Measurements from ENCODE around the gene TEX261.

TEX261 gene

GRCh38 chr2:70959851-70960832, 34.5 kb downstream of the TEX261 start:
- Histone ChIP-seq H3K27ac (ENCODE audit: low read length) (no peak overlapping the region), H3K9ac (ENCODE audit: low read length) (no peak overlapping the region), H3K4me1 (ENCODE audit: low read length) (0 out of 2 replicates have a peak, but pooled peaks cover 4% of the 10 kb centered on the region), H3K79me2 (ENCODE audit: low read length) (no peaks in the 10 kb centered on the region), H3K9me3 (replicated peaks; ENCODE audit: insufficient read depth, low read length) (no peaks in the 10 kb centered on the region), H3K4me2 (ENCODE audit: low read depth, low read length) (no peak overlapping the region), H3K4me3 (ENCODE audit: low read length) (no peak overlapping the region), H2AFZ (ENCODE audit: low read length) (no peak overlapping the region), H3F3A (ENCODE audit: insufficient read depth, low read length) (no peaks in the 10 kb centered on the region), H3K27me3 (replicated peaks; ENCODE audit: insufficient read depth, low read length) (peaks cover 40% of the 10 kb centered on the region), H3K9me2 (replicated peaks; ENCODE audit: insufficient read depth, low read length) (no peaks in the 10 kb centered on the region), H3K36me3 (replicated peaks; ENCODE audit: insufficient read depth, low read length) (no peaks in the 10 kb centered on the region), H4K20me1 (ENCODE audit: insufficient read depth, low read length) (no peaks in the 10 kb centered on the region)
- no peak for DNase-seq
- TF ChIP-seq CTCF (IDR thresholded peaks at IDR 0.05; ENCODE audit: low read length) (peak; percentile 19), EZH2 (optimal IDR thresholded peaks at IDR 0.05; ENCODE audit: low read depth, low read length) (no peak), EZH2phosphoT487 (IDR thresholded peaks at IDR 0.05; ENCODE audit: low read length) (no peak)

- Histone ChIP-seq H3K9me3 (replicated peaks; ENCODE audit: insufficient read depth, low read length) (no peaks in the 10 kb centered on the region), H3K36me3 (replicated peaks; ENCODE audit: insufficient read depth, low read length) (no peaks in the 10 kb centered on the region), H3F3A (ENCODE audit: insufficient read depth, low read length) (no peaks in the 10 kb centered on the region), H3K27ac (ENCODE audit: low read length) (no peak overlapping the region), H3K4me1 (ENCODE audit: low read length) (no peaks in the 10 kb centered on the region), H3K79me2 (ENCODE audit: low read length) (no peaks in the 10 kb centered on the region), H2AFZ (ENCODE audit: low read length) (no peak overlapping the region), H4K20me1 (ENCODE audit: insufficient read depth, low read length) (no peaks in the 10 kb centered on the region), H3K27me3 (replicated peaks; ENCODE audit: insufficient read depth, low read length) (peaks cover 35% of the 10 kb centered on the region), H3K4me3 (ENCODE audit: low read length) (no peak overlapping the region), H3K9ac (ENCODE audit: low read length) (no peak overlapping the region), H3K9me2 (replicated peaks; ENCODE audit: insufficient read depth, low read length) (no peaks in the 10 kb centered on the region), H3K4me2 (ENCODE audit: low read depth, low read length) (no peak overlapping the region)
- TF ChIP-seq EZH2 (optimal IDR thresholded peaks at IDR 0.05; ENCODE audit: low read depth, low read length) (no peak), CTCF (IDR thresholded peaks at IDR 0.05; ENCODE audit: low read length) (no peak), EZH2phosphoT487 (IDR thresholded peaks at IDR 0.05; ENCODE audit: low read length) (no peak)
- DNase-seq = no peak
Measured at GRCh38 chr2:70959271-70959761, 35.4 kb downstream of the TEX261 start.

- Histone ChIP-seq H3K9me3 (replicated peaks; ENCODE audit: insufficient read depth, low read length) (no peaks in the 10 kb centered on the region), H3K4me1 (ENCODE audit: low read length) (no peaks in the 10 kb centered on the region), H2AFZ (ENCODE audit: low read length) (no peak overlapping the region), H4K20me1 (ENCODE audit: insufficient read depth, low read length) (no peaks in the 10 kb centered on the region), H3K36me3 (replicated peaks; ENCODE audit: insufficient read depth, low read length) (no peaks in the 10 kb centered on the region), H3K4me3 (ENCODE audit: low read length) (no peak overlapping the region), H3K79me2 (ENCODE audit: low read length) (no peaks in the 10 kb centered on the region), H3K27ac (ENCODE audit: low read length) (no peak overlapping the region), H3K9ac (ENCODE audit: low read length) (no peak overlapping the region), H3K4me2 (ENCODE audit: low read depth, low read length) (no peak overlapping the region), H3F3A (ENCODE audit: insufficient read depth, low read length) (no peaks in the 10 kb centered on the region), H3K27me3 (replicated peaks; ENCODE audit: insufficient read depth, low read length) (peaks cover 30% of the 10 kb centered on the region), H3K9me2 (replicated peaks; ENCODE audit: insufficient read depth, low read length) (no peaks in the 10 kb centered on the region)
- no peak for DNase-seq
- TF ChIP-seq EZH2 (optimal IDR thresholded peaks at IDR 0.05; ENCODE audit: low read depth, low read length) (no peak), EZH2phosphoT487 (IDR thresholded peaks at IDR 0.05; ENCODE audit: low read length) (no peak), CTCF (IDR thresholded peaks at IDR 0.05; ENCODE audit: low read length) (no peak)
Measured at GRCh38 chr2:70958759-70959158, 35.9 kb downstream of the TEX261 start.
